SK-N-MC (cell line): Measurements from ENCODE around the gene MUL1.

Source experiments
- DNase-seq: peaks from one replicate; pipeline ENCODE4 v3.0.0-alpha.2; 2011; ENCODE audit warnings: low read depth, low spot score
- H3K27ac ChIP-seq: fragments of 200-600 bp; sonication (generic); 2 replicates; pipeline ENCODE4 v1.5.1; 2016; ENCODE audit warnings: mixed run types
- H3K36me3 ChIP-seq: fragments of 200-600 bp; sonication (generic); 2 replicates; pipeline ENCODE4 v1.6.1; 2017; ENCODE audit warnings: antibody characterized with exemption, low read length, mixed read lengths; ENCODE audit not compliant: insufficient read depth
- H3K4me3 ChIP-seq: fragments of 200-600 bp; sonication (generic); 2 replicates; pipeline ENCODE4 v1.5.1; 2016
- H3K9ac ChIP-seq: fragments of 200-600 bp; sonication (generic); 2 replicates; pipeline ENCODE4 v1.8.0; 2017; ENCODE audit warnings: mixed run types, mixed read lengths; ENCODE audit not compliant: insufficient read length
- H3K9me3 ChIP-seq: fragments of 200-600 bp; sonication (generic); 2 replicates; pipeline ENCODE4 v1.6.1; 2017; ENCODE audit warnings: low read depth, mild to moderate bottlenecking, antibody characterized with exemption, low read length, moderate library complexity, mixed read lengths
- EZH2 ChIP-seq: fragments of 200-600 bp; sonication (generic); IDR thresholded peaks from one replicate; pipeline ENCODE4 v1.6.1; 2017; ENCODE audit warnings: antibody characterized with exemption
- FOXP2 ChIP-seq: optimal IDR thresholded peaks from 2 replicates; pipeline ENCODE3; 2011; ENCODE audit warnings: mild to moderate bottlenecking, moderate library complexity; ENCODE audit not compliant: insufficient read depth; ENCODE audit errors: extremely low read length, control extremely low read depth
- POLR2AphosphoS5 ChIP-seq: IDR thresholded peaks from 2 replicates; pipeline ENCODE4 v1.6.1; 2012; ENCODE audit warnings: mild to moderate bottlenecking, low read depth, low read length, borderline replicate concordance

The MUL1 gene

GRCh38 chr1:20484519-20485462 is 23.2 kb downstream of the MUL1 start:
- Histone ChIP-seq H3K4me3 (no peak overlapping the region; the same call in 1 of the 2 replicates), H3K9ac (no peak overlapping the region), H3K9me3 (no peaks in the 10 kb centered on the region), H3K27ac (no peak overlapping the region), H3K36me3 (no peaks in the 10 kb centered on the region)
- no peak for TF ChIP-seq FOXP2
- TF ChIP-seq EZH2: peak; percentile 89
- DNase-seq: no peak

- H3K27ac ChIP-seq: no peak overlapping the region
- TF ChIP-seq POLR2AphosphoS5: no peak
- TF ChIP-seq EZH2: no peak
- TF ChIP-seq FOXP2: no peak
- no peak for DNase-seq
- H3K36me3 ChIP-seq: no peaks in the 10 kb centered on the region
- H3K9ac ChIP-seq: no peak overlapping the region
- H3K4me3 ChIP-seq: no peak overlapping the region
- H3K9me3 ChIP-seq: no peaks in the 10 kb centered on the region
These were observed 24.0 kb downstream of the MUL1 start for GRCh38 chr1:20483833-20484518.

- no peaks in the 10 kb centered on the region for H3K36me3 ChIP-seq
- H3K9me3 ChIP-seq: no peaks in the 10 kb centered on the region
- H3K9ac ChIP-seq: no peak overlapping the region
- no peak for TF ChIP-seq EZH2
- TF ChIP-seq FOXP2: no peak
- TF ChIP-seq POLR2AphosphoS5: no peak
- no peak for DNase-seq
- H3K27ac ChIP-seq: no peak overlapping the region
- no peak overlapping the region for H3K4me3 ChIP-seq
These were observed 24.7 kb downstream of the MUL1 start for GRCh38 chr1:20483098-20483832.

GRCh38 chr1:20481643-20482498 is 26.1 kb downstream of the MUL1 start:
- no peak for DNase-seq
- Histone ChIP-seq H3K4me3 (no peak overlapping the region), H3K36me3 (no peaks in the 10 kb centered on the region), H3K9me3 (no peaks in the 10 kb centered on the region), H3K9ac (no peak overlapping the region), H3K27ac (no peak overlapping the region)
- TF ChIP-seq FOXP2: no peak
- no peak for TF ChIP-seq EZH2
- no peak for TF ChIP-seq POLR2AphosphoS5

GRCh38 chr1:20480951-20481617 is 26.9 kb downstream of the MUL1 start:
- H3K36me3 ChIP-seq: no peaks in the 10 kb centered on the region
- DNase-seq: no peak
- H3K9ac ChIP-seq: no peak overlapping the region
- TF ChIP-seq POLR2AphosphoS5 (no peak), EZH2 (no peak), FOXP2 (no peak)
- no peak overlapping the region for H3K27ac ChIP-seq
- no peaks in the 10 kb centered on the region for H3K9me3 ChIP-seq
- no peak overlapping the region for H3K4me3 ChIP-seq

GRCh38 chr1:20480243-20480944 is 27.6 kb downstream of the MUL1 start:
- TF ChIP-seq POLR2AphosphoS5 (no peak), EZH2 (no peak), FOXP2 (no peak)
- no peak for DNase-seq
- Histone ChIP-seq H3K27ac (no peak overlapping the region), H3K9me3 (no peaks in the 10 kb centered on the region), H3K36me3 (no peaks in the 10 kb centered on the region), H3K9ac (no peak overlapping the region), H3K4me3 (no peak overlapping the region)

GRCh38 chr1:20479840-20480239 is 28.1 kb downstream of the MUL1 start:
- H3K36me3 ChIP-seq: no peaks in the 10 kb centered on the region
- no peak overlapping the region for H3K9ac ChIP-seq
- H3K27ac ChIP-seq: no peak overlapping the region
- H3K4me3 ChIP-seq: no peak overlapping the region
- TF ChIP-seq POLR2AphosphoS5 (no peak), FOXP2 (no peak), EZH2 (no peak)
- DNase-seq: no peak
- H3K9me3 ChIP-seq: no peaks in the 10 kb centered on the region
